GM23338 (cell line): Measurements from ENCODE around the gene ATP10D. TPM values are rescaled to one million over a fixed set of nuclear protein-coding genes. Genes with fewer than 3 reads are reported as not detected.

Experiments
- ATAC-seq: fragments of 200-7000 bp; cut with Tn5 transposase; 3 replicates; pipeline ENCODE4 v1.9.1; 2020
- DNase-seq: peaks from one replicate; pipeline ENCODE4 v3.0.0-alpha.2; 2015; ENCODE audit warnings: low spot score
- H2AFZ ChIP-seq: fragments of 200-600 bp; sonication (generic); 2 replicates; pipeline ENCODE4 v1.8.0; 2016; ENCODE audit warnings: antibody characterized with exemption, mild to moderate bottlenecking, moderate library complexity
- H3F3A ChIP-seq: fragments of 200-600 bp; sonication (generic); replicated peaks from 2 replicates; pipeline ENCODE4 v1.8.0; 2017; ENCODE audit warnings: antibody characterized with exemption, mixed run types, low read depth
- H3K27ac ChIP-seq: fragments of 200-600 bp; sonication (generic); 2 replicates; pipeline ENCODE4 v1.6.1; 2016; ENCODE audit warnings: low read depth
- H3K27me3 ChIP-seq: fragments of 200-600 bp; sonication (generic); 2 replicates; pipeline ENCODE4 v1.8.0; 2016; ENCODE audit warnings: mild to moderate bottlenecking, mixed run types, moderate library complexity; ENCODE audit not compliant: insufficient read depth
- H3K36me3 ChIP-seq: fragments of 200-600 bp; sonication (generic); 2 replicates; pipeline ENCODE4 v1.8.0; 2016; ENCODE audit warnings: mild to moderate bottlenecking; ENCODE audit not compliant: insufficient read depth
- H3K4me1 ChIP-seq: fragments of 200-600 bp; sonication (generic); 2 replicates; pipeline ENCODE4 v1.8.0; 2016; ENCODE audit warnings: mild to moderate bottlenecking, moderate library complexity; ENCODE audit not compliant: insufficient read depth
- H3K4me2 ChIP-seq: fragments of 200-600 bp; sonication (generic); 2 replicates; pipeline ENCODE4 v1.7.1; 2017; ENCODE audit warnings: mixed run types
- H3K4me3 ChIP-seq: fragments of 200-600 bp; sonication (generic); 2 replicates; pipeline ENCODE4 v1.6.1; 2016; ENCODE audit warnings: mixed run types
- H3K79me2 ChIP-seq: fragments of 200-600 bp; sonication (generic); replicated peaks from 2 replicates; pipeline ENCODE4 v1.8.0; 2017; ENCODE audit warnings: mild to moderate bottlenecking; ENCODE audit not compliant: insufficient read depth
- H3K9me2 ChIP-seq: fragments of 200-600 bp; sonication (generic); 2 replicates; pipeline ENCODE4 v1.8.0; 2017; ENCODE audit not compliant: insufficient read depth
- H4K20me1 ChIP-seq: fragments of 200-600 bp; sonication (generic); replicated peaks from 2 replicates; pipeline ENCODE4 v1.8.0; 2017; ENCODE audit warnings: mild to moderate bottlenecking; ENCODE audit not compliant: insufficient read depth
- H3K27ac Mint-ChIP-seq: 2 replicates; pipeline ENCODE4 v1.8.0; 2020; ENCODE audit warnings: inconsistent platforms, mild to moderate bottlenecking, moderate library complexity, mixed read lengths
- H3K27me3 Mint-ChIP-seq: 3 replicates; pipeline ENCODE4 v1.8.0; 2022; ENCODE audit warnings: low read depth, mild to moderate bottlenecking, moderate library complexity, mixed read lengths, inconsistent platforms; ENCODE audit not compliant: insufficient read depth, poor library complexity
- H3K36me3 Mint-ChIP-seq: 3 replicates; pipeline ENCODE4 v1.8.0; 2021; ENCODE audit warnings: low read depth, mild to moderate bottlenecking, inconsistent platforms, moderate library complexity, mixed read lengths
- H3K4me1 Mint-ChIP-seq: 3 replicates; pipeline ENCODE4 v1.8.0; 2020; ENCODE audit warnings: mild to moderate bottlenecking, inconsistent platforms, mixed read lengths
- H3K4me3 Mint-ChIP-seq: 3 replicates; pipeline ENCODE4 v1.8.0; 2021; ENCODE audit warnings: moderate library complexity, mild to moderate bottlenecking, inconsistent platforms, mixed read lengths
- H3K9me3 Mint-ChIP-seq: 3 replicates; pipeline ENCODE4 v1.8.0; 2020; ENCODE audit warnings: moderate library complexity, mild to moderate bottlenecking, inconsistent platforms, mixed read lengths
- CREB1 ChIP-seq: fragments of 250-450 bp; sonication (Bioruptor Pico); IDR thresholded peaks from 2 replicates; pipeline ENCODE4 v1.5.0; 2020; ENCODE audit warnings: low read depth, mild to moderate bottlenecking, moderate library complexity
- CTCF ChIP-seq, 2 experiments: fragments of 200-600 bp in 1 of 2; sonication (generic) in 1 of 2; conservative IDR thresholded peaks; 2 replicates each; pipeline versions ENCODE4 v1.5.1 to v1.6.1; 2016 to 2017; ENCODE audit warnings: antibody characterized with exemption in 2 of 2, low read depth in 2 of 2, mild to moderate bottlenecking in 2 of 2, moderate library complexity in 1 of 2
- ETS1 ChIP-seq: IDR thresholded peaks from 2 replicates; pipeline ENCODE4 v1.6.1; 2016; ENCODE audit warnings: antibody characterized with exemption
- EZH2 ChIP-seq: fragments of 200-600 bp; sonication (generic); IDR thresholded peaks from one replicate; pipeline ENCODE4 v1.8.0; 2017; ENCODE audit warnings: antibody characterized with exemption, mild to moderate bottlenecking, low read depth; ENCODE audit not compliant: unreplicated experiment
- EZH2phosphoT487 ChIP-seq: fragments of 200-600 bp; sonication (generic); IDR thresholded peaks from one replicate; pipeline ENCODE4 v1.8.1; 2018; ENCODE audit warnings: antibody characterized with exemption; ENCODE audit not compliant: unreplicated experiment
- JUNB ChIP-seq: IDR thresholded peaks from one replicate; pipeline ENCODE4 v1.6.1; 2016; ENCODE audit warnings: antibody characterized with exemption; ENCODE audit not compliant: unreplicated experiment
- NANOG ChIP-seq: IDR thresholded peaks from 2 replicates; pipeline ENCODE4 v1.6.1; 2016; ENCODE audit warnings: antibody characterized with exemption, borderline replicate concordance
- POLR2AphosphoS5 ChIP-seq: IDR thresholded peaks from 2 replicates; pipeline ENCODE4 v1.6.1; 2016; ENCODE audit warnings: antibody characterized with exemption, low read depth
- REST ChIP-seq: IDR thresholded peaks from one replicate; pipeline ENCODE4 v1.6.1; 2018; ENCODE audit warnings: antibody characterized with exemption; ENCODE audit not compliant: unreplicated experiment
- STAT1 ChIP-seq: IDR thresholded peaks from one replicate; pipeline ENCODE4 v1.6.1; 2016; ENCODE audit warnings: antibody characterized with exemption; ENCODE audit not compliant: unreplicated experiment
- ZNF114 ChIP-seq: fragments of 250-450 bp; sonication (Bioruptor Pico); IDR thresholded peaks from 2 replicates; pipeline ENCODE4 v1.5.0; 2020; ENCODE audit warnings: mild to moderate bottlenecking, moderate library complexity
- ZNF331 ChIP-seq: fragments of 250-450 bp; sonication (Bioruptor Pico); IDR thresholded peaks from 2 replicates; pipeline ENCODE4 v1.5.0; 2020; ENCODE audit warnings: low read depth, mild to moderate bottlenecking, moderate library complexity
- ZNF462 ChIP-seq: fragments of 250-450 bp; sonication (Bioruptor Pico); IDR thresholded peaks from 2 replicates; pipeline ENCODE4 v1.5.0; 2020; ENCODE audit warnings: mild to moderate bottlenecking, moderate library complexity
- polyA plus RNA-seq: library from polyadenylated mRNA; unstranded; fragments of >200 nt; fragmentation: Nextera tagmentation; extraction: Ambion mirVana; gene quantifications from 2 replicates; pipeline ENCODE4 v1.2.1, GENCODE V29; 2016
- total RNA-seq: library from RNA; depleted of rRNA; stranded (reverse); fragments of >200 nt; shearing (Covaris generic); gene quantifications from 2 replicates; pipeline ENCODE4 v1.2.3, GENCODE V29; 2014

The ATP10D gene
- total and polyA plus RNA-seq, 2 experiments from 2014 or later = 4.5 to 4.7 TPM

- Mint-ChIP-seq H3K27me3 (peaks cover 3% of the 10 kb centered on the region), H3K4me1 (peaks cover 5% of the 10 kb centered on the region), H3K9me3 (peaks cover 9% of the 10 kb centered on the region; the same call in 2 of the 3 replicates), H3K36me3 (no peaks in the 10 kb centered on the region; the same call in 2 of the 3 replicates), H3K4me3 (no peak overlapping the region), H3K27ac (no peak overlapping the region)
- Histone ChIP-seq H3K36me3 (no peaks in the 10 kb centered on the region), H3K4me2 (no peak overlapping the region), H2AFZ (no peak overlapping the region), H3F3A (no peaks in the 10 kb centered on the region), H3K4me1 (peaks cover 4% of the 10 kb centered on the region; the same call in 1 of the 2 replicates), H3K27ac (no peak overlapping the region), H3K79me2 (no peaks in the 10 kb centered on the region), H3K4me3 (no peak overlapping the region), H3K27me3 (no peaks in the 10 kb centered on the region), H3K9me2 (no peaks in the 10 kb centered on the region), H4K20me1 (no peaks in the 10 kb centered on the region)
- DNase-seq (no peak), ATAC-seq (no peak)
- TF ChIP-seq REST (no peak), ETS1 (no peak), CTCF (conservative IDR thresholded peaks at IDR 0.05; ENCODE audit: low read depth in 2 of 2) (no peak), ZNF462 (CRISPR knock-in tag) (no peak), STAT1 (no peak), EZH2phosphoT487 (no peak), POLR2AphosphoS5 (no peak), NANOG (no peak), JUNB (no peak), ZNF114 (no peak), ZNF331 (CRISPR knock-in tag) (no peak), EZH2 (no peak), CREB1 (CRISPR knock-in tag) (no peak)
Measured at GRCh38 chr4:47526281-47526680, 41.2 kb downstream of the ATP10D start.
